ENCODE measurements around the gene C3orf80.

- TF ChIP-seq POLR2A (IDR thresholded peaks at IDR 0.05), result no peak
- no peak for TF ChIP-seq CTCF (IDR thresholded peaks at IDR 0.05)
Measured at GRCh38 chr3:160221019-160221418, 4.2 kb upstream of the C3orf80 start.
